Activated T-cell treated with anti-CD3 and anti-CD28 coated beads, Interleukin-2, amount 50 U/mL, for 48 hours (primary cell): ENCODE results near the gene SLC25A33.

Experiments used
- DNase-seq, 2 experiments: peaks; one replicate each; pipeline ENCODE4 v3.0.0-alpha.2; 2020

The SLC25A33 gene

DNA sequence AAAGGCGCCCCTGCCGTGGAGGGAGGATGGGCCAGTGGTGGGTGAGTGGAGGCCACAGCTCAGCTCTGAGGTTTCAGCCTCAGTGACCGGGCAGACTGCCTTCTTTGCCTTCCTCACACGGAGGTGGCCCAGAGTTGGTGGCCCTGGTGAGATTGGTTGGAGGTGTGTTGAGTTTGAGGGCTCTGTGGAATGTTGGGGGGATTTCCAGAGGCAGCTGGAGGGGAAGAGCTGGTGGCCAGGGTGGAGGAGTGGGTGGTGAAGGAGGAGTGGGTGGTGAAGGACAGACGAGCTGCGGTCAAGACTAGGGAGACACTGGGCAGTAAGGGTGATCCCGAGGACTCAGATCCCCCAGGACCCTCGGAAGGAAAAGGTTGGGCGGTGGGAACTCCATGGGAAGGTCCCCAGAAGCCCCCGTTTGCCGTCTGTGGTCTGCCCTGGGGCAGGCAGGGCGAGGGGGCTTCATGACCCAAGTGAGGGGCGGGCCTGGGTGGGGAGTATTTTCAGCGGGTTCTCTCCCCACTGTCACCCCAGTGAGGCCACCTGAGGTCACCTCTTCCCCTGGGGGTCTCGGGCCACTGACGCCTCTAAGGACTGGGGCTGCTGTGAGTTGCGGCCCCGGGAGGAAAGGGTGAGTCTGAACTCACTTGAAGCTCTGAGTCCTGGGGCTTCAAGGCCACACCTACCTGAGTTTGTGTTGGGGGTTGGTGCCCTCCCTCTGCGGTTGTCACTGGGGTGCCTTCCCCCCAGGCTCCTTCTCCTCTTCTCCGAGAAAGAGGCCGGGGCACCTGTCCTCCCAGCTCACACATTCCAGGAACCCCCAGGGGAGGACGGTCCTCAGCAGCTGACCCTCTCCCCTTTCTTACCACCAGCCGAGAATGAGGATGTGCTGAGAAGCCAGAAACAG is 89.5 kb downstream of the SLC25A33 start:
- DNase-seq, result peak; percentile 82 to 86

DNA sequence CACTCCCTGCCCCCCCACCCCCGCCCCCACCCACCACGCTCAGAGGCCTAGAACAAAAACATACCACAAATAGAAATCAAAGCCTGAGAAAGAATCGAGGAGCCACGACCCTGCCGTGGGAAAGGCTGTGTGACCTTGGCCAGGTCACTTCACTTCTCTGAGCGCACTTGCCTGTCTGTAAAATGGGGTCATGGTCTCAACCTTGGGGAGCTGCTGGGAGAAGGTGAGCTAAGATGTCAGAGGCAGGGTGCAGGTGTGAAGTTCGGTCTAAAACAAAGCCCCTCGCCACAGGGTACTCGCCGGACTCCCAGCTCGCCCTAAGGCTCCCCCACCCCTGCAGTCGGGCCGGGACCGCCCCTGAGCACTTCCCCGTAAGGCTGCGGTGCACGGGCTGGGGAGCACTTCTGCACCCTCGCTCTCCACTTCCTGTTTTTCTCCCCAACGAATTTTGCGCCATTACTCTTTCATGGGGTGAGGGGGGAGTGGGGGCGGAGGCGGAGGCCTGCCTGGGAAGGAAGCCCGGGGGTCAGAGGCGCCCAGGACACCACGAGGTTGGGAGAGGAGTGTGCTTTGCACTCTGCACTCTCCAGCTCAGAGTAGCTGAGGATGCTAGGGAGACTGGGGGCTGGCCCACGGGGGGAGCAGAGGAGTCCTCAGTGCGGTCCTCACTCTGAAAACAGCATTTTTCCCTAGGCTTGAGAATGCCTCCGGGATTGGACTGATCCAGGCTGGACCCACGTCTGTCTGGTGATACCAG is 90.4 kb downstream of the SLC25A33 start:
- DNase-seq, result peak; percentile 85 to 88

DNA sequence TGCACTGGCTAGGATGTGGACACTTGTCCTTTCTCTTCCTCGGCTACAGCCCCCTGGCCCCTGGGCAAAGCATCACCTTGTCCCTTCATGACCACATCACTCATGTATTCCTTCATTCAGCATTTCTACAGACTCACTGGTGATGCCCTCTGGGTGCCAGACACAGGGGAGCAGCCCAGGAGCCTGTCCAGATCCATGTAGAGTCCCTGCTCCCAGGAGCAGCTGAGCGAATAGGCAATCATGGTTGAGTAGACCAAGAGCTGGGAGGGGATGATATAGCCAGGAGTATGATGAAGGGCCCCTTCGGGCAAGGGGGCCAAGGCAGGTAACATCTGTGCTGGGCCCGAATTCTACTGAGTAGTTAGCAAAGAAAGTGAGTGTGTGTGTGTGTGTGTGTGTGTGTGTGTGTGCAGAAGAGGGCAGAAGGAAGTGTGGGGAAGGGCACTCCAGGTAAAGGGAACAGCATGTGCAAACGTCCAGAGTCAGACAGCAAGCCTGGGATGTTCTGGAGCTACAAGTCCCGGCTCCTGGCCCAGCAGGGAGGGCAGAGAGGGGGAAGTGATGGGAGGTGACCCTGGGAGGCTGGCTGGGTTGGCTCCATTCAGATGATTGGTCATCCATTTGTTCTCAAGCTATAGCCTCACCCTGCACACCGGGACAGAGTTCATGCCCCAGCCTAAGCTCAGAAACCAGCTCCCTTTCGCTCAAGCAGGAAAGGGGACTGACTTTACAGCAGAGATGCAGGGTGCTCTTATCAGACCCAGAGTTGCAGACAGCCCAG is 91.3 kb downstream of the SLC25A33 start:
- peak; percentile 47 to 58 for DNase-seq

DNA sequence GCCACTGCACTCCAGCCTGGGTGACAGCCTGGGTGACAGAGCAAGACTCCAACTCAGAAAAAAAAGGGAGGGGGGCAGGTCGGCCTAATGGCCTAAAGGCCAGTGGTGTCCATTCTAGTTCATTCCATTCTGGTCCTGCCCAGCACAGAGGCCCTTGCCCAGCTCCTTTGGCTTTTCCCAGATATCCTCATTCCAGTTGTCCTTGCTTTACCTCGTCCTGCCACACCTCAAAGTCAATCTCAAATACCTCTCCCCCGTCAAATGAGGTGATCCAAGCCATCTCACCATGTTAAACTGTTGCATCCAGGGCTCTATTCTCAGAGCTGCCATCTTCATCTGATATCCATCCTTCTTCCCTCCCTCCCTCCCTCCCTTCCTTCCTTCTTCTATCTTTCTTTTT is 92.3 kb downstream of the SLC25A33 start:
- peak in 1 of 2 experiments; percentile 26 for DNase-seq

DNA sequence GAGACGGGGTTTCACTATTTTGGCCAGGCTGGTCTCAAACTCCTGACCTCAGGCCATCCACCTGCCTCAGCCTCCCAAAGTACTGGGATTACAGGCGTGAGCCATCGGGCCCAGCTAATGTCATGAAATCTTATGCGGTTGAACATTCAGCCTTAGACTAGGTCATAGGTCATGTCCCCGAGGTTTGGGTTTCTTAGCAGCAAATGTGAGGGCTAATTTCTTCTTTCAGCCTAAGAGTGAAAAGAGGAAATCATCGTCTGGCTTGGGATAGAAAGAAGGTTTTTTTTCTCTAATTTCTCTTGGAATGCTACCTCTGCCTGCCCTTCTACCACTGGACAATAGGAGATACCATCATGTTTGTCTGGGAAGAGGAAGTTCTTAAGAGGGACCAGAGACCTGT is 94.2 kb downstream of the SLC25A33 start:
- DNase-seq, result no peak

DNA sequence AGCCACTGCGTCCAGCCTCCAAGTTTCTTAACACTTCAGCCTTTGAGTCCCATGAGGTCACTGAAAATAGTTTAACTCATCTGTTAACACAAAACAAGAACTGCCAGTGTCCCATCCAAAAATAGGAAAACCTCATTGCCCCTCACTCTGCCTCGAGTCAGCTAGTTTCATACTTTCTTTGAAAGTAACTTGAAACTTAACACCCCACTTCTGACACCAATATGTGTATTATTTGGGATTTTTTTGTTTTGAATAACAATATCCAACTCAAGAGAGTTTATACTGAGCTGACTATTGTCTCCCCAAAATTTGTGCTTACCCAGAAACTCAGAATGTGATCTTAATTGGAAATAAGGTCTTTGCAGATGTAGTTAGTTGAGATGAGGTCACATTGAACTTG is 95.3 kb downstream of the SLC25A33 start:
- no peak for DNase-seq
